ENCODE data around the gene TMSB4X. TPM values are rescaled to one million over a fixed set of nuclear protein-coding genes. Genes with fewer than 3 reads are reported as not detected.

Gene TMSB4X
- total RNA-seq, 1 experiment from 2014 or later, result 2,595 TPM

GRCh38 chrX:13014111-13015096 lies 39.5 kb downstream of the TMSB4X start:
- Mint-ChIP-seq H3K27ac (no peak overlapping the region), H3K9me3 (no peaks in the 10 kb centered on the region), H3K4me3 (no peak overlapping the region), H3K27me3 (ENCODE audit: low read depth) (no peaks in the 10 kb centered on the region), H3K36me3 (no peaks in the 10 kb centered on the region), H3K4me1 (peaks cover 27% of the 10 kb centered on the region)
- POLR2A ChIA-PET, result no interaction called here
- ATAC-seq, result no peak
- CTCF ChIA-PET, result interaction anchor here (1.1 kb wide), 1 partner anchor 67 kb away, joined by 3 read pairs; no protein-coding TSS in a partner anchor
- TF ChIP-seq CBFB (CRISPR knock-in tag; IDR thresholded peaks at IDR 0.05; ENCODE audit: low read depth) (no peak), ZNF396 (CRISPR knock-in tag; IDR thresholded peaks at IDR 0.05; ENCODE audit: borderline replicate concordance) (no peak), HMGA2 (CRISPR knock-in tag; IDR thresholded peaks at IDR 0.05) (no peak)
- DNase-seq (ENCODE audit: low spot score), result no peak

DNA sequence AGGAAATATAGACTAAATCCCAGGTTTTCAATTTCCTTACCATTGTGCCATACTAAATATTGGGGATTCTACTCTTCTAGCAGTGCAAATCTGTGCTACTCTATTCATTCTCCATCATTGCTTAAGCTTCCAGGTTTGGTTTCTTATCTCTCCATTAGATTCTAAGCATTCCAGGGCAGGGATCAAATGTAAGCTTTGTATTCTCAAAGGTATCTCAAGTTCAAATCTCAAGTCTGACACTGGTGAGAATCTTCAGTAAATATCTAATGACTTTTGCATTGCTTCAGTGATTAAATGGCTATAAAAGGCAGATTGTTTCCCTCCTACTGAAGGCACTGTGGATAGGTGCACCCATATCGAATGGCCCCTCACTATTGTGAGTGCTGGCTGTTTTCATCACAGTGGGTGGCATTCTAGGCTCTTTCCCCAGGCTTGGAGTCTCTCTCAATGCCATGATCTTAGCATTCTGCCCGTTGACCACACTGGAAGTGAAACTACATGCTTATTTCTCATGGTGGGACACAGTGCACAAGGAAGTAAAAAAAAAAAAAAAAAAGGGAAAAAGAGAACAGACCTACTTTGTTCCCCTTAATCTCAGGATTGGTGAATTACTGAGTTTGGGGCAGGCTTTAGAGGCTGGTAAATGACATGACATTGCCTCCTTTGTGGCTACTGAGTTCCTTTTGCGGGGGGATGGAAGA lies 40.8 kb downstream of the TMSB4X start:
- ChIA-PET POLR2A (no interaction called here), CTCF (no interaction called here)
- DNase-seq (ENCODE audit: low spot score) (no peak), ATAC-seq (no peak)
- H3K36me3 Mint-ChIP-seq, result no peaks in the 10 kb centered on the region
- H3K27me3 Mint-ChIP-seq (ENCODE audit: low read depth), result no peaks in the 10 kb centered on the region
- H3K9me3 Mint-ChIP-seq, result no peaks in the 10 kb centered on the region
- H3K4me3 Mint-ChIP-seq, result no peak overlapping the region
- H3K27ac Mint-ChIP-seq, result no peak overlapping the region
- H3K4me1 Mint-ChIP-seq, result peaks cover 27% of the 10 kb centered on the region
- TF ChIP-seq MLX (CRISPR knock-in tag; IDR thresholded peaks at IDR 0.05) (no peak), CREB1 (CRISPR knock-in tag; IDR thresholded peaks at IDR 0.05) (no peak), ATF1 (CRISPR knock-in tag; IDR thresholded peaks at IDR 0.05) (no peak), E2F4 (CRISPR knock-in tag; IDR thresholded peaks at IDR 0.05; ENCODE audit: borderline replicate concordance, low read depth) (no peak), USF2 (CRISPR knock-in tag; IDR thresholded peaks at IDR 0.05) (no peak), SP1 (CRISPR knock-in tag; conservative IDR thresholded peaks at IDR 0.05) (no peak), ZSCAN18 (CRISPR knock-in tag; IDR thresholded peaks at IDR 0.05) (no peak), MYBL2 (CRISPR knock-in tag; IDR thresholded peaks at IDR 0.05) (no peak), TCF7 (CRISPR knock-in tag; IDR thresholded peaks at IDR 0.05; ENCODE audit: low read depth) (no peak), ELF4 (CRISPR knock-in tag; IDR thresholded peaks at IDR 0.05; ENCODE audit: low read depth) (no peak), ZNF263 (CRISPR knock-in tag; IDR thresholded peaks at IDR 0.05; ENCODE audit: low read depth) (no peak), ZNF232 (CRISPR knock-in tag; IDR thresholded peaks at IDR 0.05) (no peak), ZBTB21 (CRISPR knock-in tag; IDR thresholded peaks at IDR 0.05; ENCODE audit: borderline replicate concordance) (no peak), NFYB (CRISPR knock-in tag; conservative IDR thresholded peaks at IDR 0.05; ENCODE audit: low read depth) (no peak)
- TF ChIP-seq, protein P1, sequence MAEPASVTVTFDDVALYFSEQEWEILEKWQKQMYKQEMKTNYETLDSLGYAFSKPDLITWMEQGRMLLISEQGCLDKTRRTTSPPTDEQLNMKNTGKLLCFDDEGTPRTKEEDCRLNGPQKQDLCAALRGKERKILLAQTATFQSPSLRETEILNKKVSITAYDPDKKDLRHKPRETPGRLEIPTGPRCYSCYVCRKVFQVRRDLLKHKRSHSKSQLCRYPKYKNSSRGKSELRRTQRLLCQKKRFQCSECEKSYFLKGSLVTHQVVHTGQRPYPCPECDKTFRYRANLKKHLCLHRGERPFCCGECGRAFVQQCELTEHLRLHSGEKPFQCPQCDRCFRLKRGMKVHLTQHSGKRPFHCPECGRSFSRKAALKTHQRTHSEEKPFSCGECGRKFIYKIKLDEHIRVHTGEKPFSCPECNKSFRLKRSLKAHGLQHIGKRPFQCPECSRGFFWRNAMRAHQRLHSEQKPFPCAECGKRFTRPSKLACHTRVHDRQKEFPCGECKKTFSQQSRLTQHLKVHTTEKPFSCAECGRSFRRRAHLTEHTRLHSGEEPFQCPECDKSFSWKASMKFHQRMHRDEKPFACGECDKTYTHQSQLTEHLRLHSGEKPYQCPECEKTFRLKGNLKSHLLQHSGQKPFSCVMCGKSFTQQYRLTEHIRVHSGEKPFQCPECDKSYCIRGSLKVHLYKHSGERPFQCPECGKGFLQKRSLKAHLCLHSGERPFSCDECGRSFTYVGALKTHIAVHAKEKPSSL (CRISPR knock-in tag; conservative IDR thresholded peaks at IDR 0.05), result no peak
- TF ChIP-seq, protein P2, sequence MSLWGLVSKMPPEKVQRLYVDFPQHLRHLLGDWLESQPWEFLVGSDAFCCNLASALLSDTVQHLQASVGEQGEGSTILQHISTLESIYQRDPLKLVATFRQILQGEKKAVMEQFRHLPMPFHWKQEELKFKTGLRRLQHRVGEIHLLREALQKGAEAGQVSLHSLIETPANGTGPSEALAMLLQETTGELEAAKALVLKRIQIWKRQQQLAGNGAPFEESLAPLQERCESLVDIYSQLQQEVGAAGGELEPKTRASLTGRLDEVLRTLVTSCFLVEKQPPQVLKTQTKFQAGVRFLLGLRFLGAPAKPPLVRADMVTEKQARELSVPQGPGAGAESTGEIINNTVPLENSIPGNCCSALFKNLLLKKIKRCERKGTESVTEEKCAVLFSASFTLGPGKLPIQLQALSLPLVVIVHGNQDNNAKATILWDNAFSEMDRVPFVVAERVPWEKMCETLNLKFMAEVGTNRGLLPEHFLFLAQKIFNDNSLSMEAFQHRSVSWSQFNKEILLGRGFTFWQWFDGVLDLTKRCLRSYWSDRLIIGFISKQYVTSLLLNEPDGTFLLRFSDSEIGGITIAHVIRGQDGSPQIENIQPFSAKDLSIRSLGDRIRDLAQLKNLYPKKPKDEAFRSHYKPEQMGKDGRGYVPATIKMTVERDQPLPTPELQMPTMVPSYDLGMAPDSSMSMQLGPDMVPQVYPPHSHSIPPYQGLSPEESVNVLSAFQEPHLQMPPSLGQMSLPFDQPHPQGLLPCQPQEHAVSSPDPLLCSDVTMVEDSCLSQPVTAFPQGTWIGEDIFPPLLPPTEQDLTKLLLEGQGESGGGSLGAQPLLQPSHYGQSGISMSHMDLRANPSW (CRISPR knock-in tag; conservative IDR thresholded peaks at IDR 0.05; ENCODE audit: low read depth), result no peak
- TF ChIP-seq, protein P3, sequence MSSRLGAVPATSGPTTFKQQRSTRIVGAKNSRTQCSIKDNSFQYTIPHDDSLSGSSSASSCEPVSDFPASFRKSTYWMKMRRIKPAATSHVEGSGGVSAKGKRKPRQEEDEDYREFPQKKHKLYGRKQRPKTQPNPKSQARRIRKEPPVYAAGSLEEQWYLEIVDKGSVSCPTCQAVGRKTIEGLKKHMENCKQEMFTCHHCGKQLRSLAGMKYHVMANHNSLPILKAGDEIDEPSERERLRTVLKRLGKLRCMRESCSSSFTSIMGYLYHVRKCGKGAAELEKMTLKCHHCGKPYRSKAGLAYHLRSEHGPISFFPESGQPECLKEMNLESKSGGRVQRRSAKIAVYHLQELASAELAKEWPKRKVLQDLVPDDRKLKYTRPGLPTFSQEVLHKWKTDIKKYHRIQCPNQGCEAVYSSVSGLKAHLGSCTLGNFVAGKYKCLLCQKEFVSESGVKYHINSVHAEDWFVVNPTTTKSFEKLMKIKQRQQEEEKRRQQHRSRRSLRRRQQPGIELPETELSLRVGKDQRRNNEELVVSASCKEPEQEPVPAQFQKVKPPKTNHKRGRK (CRISPR knock-in tag; IDR thresholded peaks at IDR 0.05; ENCODE audit: borderline replicate concordance), result no peak
